Measurements from ENCODE around the gene TNFRSF9. TPM values are rescaled to one million over a fixed set of nuclear protein-coding genes. Genes with fewer than 3 reads are reported as not detected.

The TNFRSF9 gene
- total RNA-seq, 1 donor from 2014 or later, result not detected

GRCh38 chr1:7912145-7912544 lies 28.5 kb downstream of the TNFRSF9 start:
- no peaks in the 10 kb centered on the region for H3K4me1 ChIP-seq
- no peaks in the 10 kb centered on the region for H3K27me3 ChIP-seq
- no peak overlapping the region for H3K4me3 ChIP-seq
- H3K9me3 ChIP-seq, result no peaks in the 10 kb centered on the region
- no peaks in the 10 kb centered on the region for H3K36me3 ChIP-seq
- no peak for TF ChIP-seq CTCF (IDR thresholded peaks at IDR 0.05)
- H3K27ac ChIP-seq, result no peak overlapping the region
- intact Hi-C loops (cut with DNase I), result no loop called here
- DNase-seq (ENCODE audit: low spot score in 2 of 2), result no peak

GRCh38 chr1:7905262-7905661 lies 35.4 kb downstream of the TNFRSF9 start:
- no peak for TF ChIP-seq CTCF (IDR thresholded peaks at IDR 0.05)
- no peak overlapping the region for H3K4me3 ChIP-seq
- intact Hi-C loops (cut with DNase I), result no loop called here
- no peaks in the 10 kb centered on the region for H3K27me3 ChIP-seq
- no peak overlapping the region for H3K27ac ChIP-seq
- H3K4me1 ChIP-seq, result peaks cover 0 to 10% of the 10 kb centered on the region in 2 donors
- no peaks in the 10 kb centered on the region for H3K36me3 ChIP-seq
- DNase-seq (ENCODE audit: low spot score in 2 of 2), result no peak
- no peaks in the 10 kb centered on the region for H3K9me3 ChIP-seq

GRCh38 chr1:7902478-7903085 lies 38.1 kb downstream of the TNFRSF9 start:
- peak overlapping the region; percentile 29 to 40 for H3K4me3 ChIP-seq
- intact Hi-C loops (cut with DNase I), result loop anchor here (1.0 to 5.0 kb wide), 3 partner anchors 75 to 235 kb away; no protein-coding TSS in a partner anchor
- peaks cover 0 to 10% of the 10 kb centered on the region in 2 donors for H3K4me1 ChIP-seq
- DNase-seq (ENCODE audit: low spot score in 2 of 2), result peak in 1 of 2 donors; percentile 76
- TF ChIP-seq CTCF (IDR thresholded peaks at IDR 0.05), result peak; percentile 66 to 76 (median 69)
- no peaks in the 10 kb centered on the region for H3K9me3 ChIP-seq
- no peaks in the 10 kb centered on the region for H3K36me3 ChIP-seq
- no peaks in the 10 kb centered on the region for H3K27me3 ChIP-seq
- no peak overlapping the region for H3K27ac ChIP-seq

- no peaks in the 10 kb centered on the region for H3K9me3 ChIP-seq
- intact Hi-C loops (cut with DNase I), result loop anchor here (5.0 kb wide), 1 partner anchor 72 kb away; no protein-coding TSS in a partner anchor
- H3K27me3 ChIP-seq, result no peaks in the 10 kb centered on the region
- peaks cover 0 to 5% of the 10 kb centered on the region in 2 donors for H3K4me1 ChIP-seq
- no peak for DNase-seq (ENCODE audit: low spot score in 2 of 2)
- no peak overlapping the region for H3K27ac ChIP-seq
- H3K36me3 ChIP-seq, result no peaks in the 10 kb centered on the region
- H3K4me3 ChIP-seq, result no peak overlapping the region
- no peak for TF ChIP-seq CTCF (IDR thresholded peaks at IDR 0.05)
Measured at GRCh38 chr1:7899741-7900140, 40.9 kb downstream of the TNFRSF9 start.

- Histone ChIP-seq H3K4me3 (no peak overlapping the region), H3K27ac (no peak overlapping the region), H3K4me1 (peaks cover 0 to 10% of the 10 kb centered on the region in 2 donors), H3K9me3 (no peaks in the 10 kb centered on the region), H3K27me3 (no peaks in the 10 kb centered on the region), H3K36me3 (no peaks in the 10 kb centered on the region)
- TF ChIP-seq CTCF (IDR thresholded peaks at IDR 0.05), result no peak
- intact Hi-C loops (cut with DNase I), result no loop called here
- no peak for DNase-seq (ENCODE audit: low spot score in 2 of 2)
Measured at GRCh38 chr1:7898962-7899361, 41.7 kb downstream of the TNFRSF9 start.
